Keratinocyte (primary cell): ENCODE data around the gene PLEKHA8. TPM values are rescaled to one million over a fixed set of nuclear protein-coding genes. Genes with fewer than 3 reads are reported as not detected.

ENCODE experiments used
- DNase-seq: peaks from one replicate; pipeline ENCODE4 v3.0.0-alpha.2; 2011; ENCODE audit warnings: low read depth, missing footprints, low spot score
- FAIRE-seq: peaks from 2 replicates; lab custom pipeline; 2011; peaks lifted over from hg19 to GRCh38; lab: Jason Lieb, UNC
- H2AFZ ChIP-seq: 2 replicates; pipeline ENCODE4 v1.6.0; 2012; ENCODE audit warnings: low read length, control low read depth, inconsistent platforms; ENCODE audit not compliant: control insufficient read depth
- H3K27ac ChIP-seq: 2 replicates; pipeline ENCODE4 v1.5.1; 2011; ENCODE audit warnings: low read length; ENCODE audit not compliant: control insufficient read depth, insufficient read depth
- H3K27me3 ChIP-seq: 3 replicates; pipeline ENCODE4 v1.6.0; 2011; ENCODE audit warnings: low read length; ENCODE audit not compliant: control insufficient read depth, insufficient read depth; ENCODE audit errors: extremely low read depth
- H3K36me3 ChIP-seq, 2 experiments: 2 replicates in 1 of 2; 3 replicates in 1 of 2; pipeline ENCODE4 v1.5.1; 2011; ENCODE audit warnings: low read length in 2 of 2, mild to moderate bottlenecking in 1 of 2; ENCODE audit not compliant: control insufficient read depth in 2 of 2, insufficient read depth in 2 of 2; ENCODE audit errors: extremely low read depth in 1 of 2
- H3K4me1 ChIP-seq: 3 replicates; pipeline ENCODE4 v1.5.1; 2011; ENCODE audit warnings: low read length; ENCODE audit not compliant: control insufficient read depth, insufficient read depth; ENCODE audit errors: extremely low read depth
- H3K4me2 ChIP-seq: 3 replicates; pipeline ENCODE4 v1.6.0; 2011; ENCODE audit warnings: low read depth, low read length; ENCODE audit not compliant: control insufficient read depth, insufficient read depth; ENCODE audit errors: extremely low read depth
- H3K4me3 ChIP-seq, 3 experiments: fragments of 200-600 bp in 1 of 3; sonication (generic) in 1 of 3; 2 replicates in 2 of 3; 3 replicates in 1 of 3; pipeline ENCODE4 v1.5.1; 2011 to 2016; ENCODE audit warnings: low read length in 3 of 3, mild to moderate bottlenecking in 3 of 3, control low read depth in 2 of 3, inconsistent platforms in 1 of 3, low read depth in 1 of 3, mixed read lengths in 1 of 3, mixed run types in 1 of 3, moderate library complexity in 1 of 3; ENCODE audit not compliant: control insufficient read depth in 2 of 3, insufficient read depth in 2 of 3; ENCODE audit errors: extremely low read depth in 1 of 3
- H3K79me2 ChIP-seq: 2 replicates; pipeline ENCODE4 v1.6.0; 2012; ENCODE audit warnings: low read length; ENCODE audit not compliant: control insufficient read depth, insufficient read depth
- H3K9ac ChIP-seq: 3 replicates; pipeline ENCODE4 v1.6.0; 2011; ENCODE audit warnings: low read length; ENCODE audit not compliant: control insufficient read depth, insufficient read depth; ENCODE audit errors: extremely low read depth
- H3K9me1 ChIP-seq: 3 replicates; pipeline ENCODE4 v1.6.0; 2011; ENCODE audit warnings: low read length; ENCODE audit not compliant: control insufficient read depth, insufficient read depth; ENCODE audit errors: extremely low read depth
- H3K9me3 ChIP-seq: 2 replicates; pipeline ENCODE4 v1.5.1; 2012; ENCODE audit warnings: low read depth, low read length; ENCODE audit not compliant: control insufficient read depth
- H4K20me1 ChIP-seq: 3 replicates; pipeline ENCODE4 v1.6.0; 2011; ENCODE audit warnings: low read length; ENCODE audit not compliant: control insufficient read depth, insufficient read depth; ENCODE audit errors: extremely low read depth
- EZH2 ChIP-seq: IDR thresholded peaks from one replicate; pipeline ENCODE4 v1.6.1; 2012; ENCODE audit warnings: inconsistent platforms, mild to moderate bottlenecking, low read length, moderate library complexity
- dilution Hi-C: fragments of 300-500 bp; cut with MboI; formaldehyde crosslinking; loops from one replicate; pipeline ENCODE4 v1.7.0; 2020; ENCODE audit warnings: low sequenced_read_pairs; ENCODE audit not compliant: extremely low pct_ligation_motif_present
- polyA plus RNA-seq, 5 experiments: library from polyadenylated mRNA; depleted of rRNA in 3 of 5; stranded (reverse) in 3 of 5; stranded (forward) in 1 of 5; unstranded in 1 of 5; fragments of >200 nt; gene quantifications; 1 replicate in 1 of 5; 2 replicates in 3 of 5; 3 replicates in 1 of 5; pipeline versions ENCODE4 v1.2.1 to v1.2.3, GENCODE V29; 2011 to 2012; ENCODE audit warnings: missing spikeins in 2 of 5, low read depth in 1 of 5, low replicate concordance in 1 of 5
- TF ChIP-seq, protein P1 (sequence below), 3 experiments: IDR thresholded peaks in 1 of 3; conservative IDR thresholded peaks in 1 of 3; optimal IDR thresholded peaks in 1 of 3; 2 replicates in 2 of 3; 3 replicates in 1 of 3; pipeline versions ENCODE3 to v1.5.1; 2011; ENCODE audit warnings: low read length in 3 of 3, mild to moderate bottlenecking in 3 of 3, moderate library complexity in 2 of 3, control low read depth in 1 of 3, inconsistent platforms in 1 of 3; ENCODE audit not compliant: insufficient read depth in 2 of 3; ENCODE audit errors: extremely low read depth in 1 of 3

PLEKHA8 gene
- polyA plus RNA-seq, 1 donor (not counting 4 experiments of a cell fraction or from before 2014, with no cell fraction given): 9.6 TPM

DNA sequence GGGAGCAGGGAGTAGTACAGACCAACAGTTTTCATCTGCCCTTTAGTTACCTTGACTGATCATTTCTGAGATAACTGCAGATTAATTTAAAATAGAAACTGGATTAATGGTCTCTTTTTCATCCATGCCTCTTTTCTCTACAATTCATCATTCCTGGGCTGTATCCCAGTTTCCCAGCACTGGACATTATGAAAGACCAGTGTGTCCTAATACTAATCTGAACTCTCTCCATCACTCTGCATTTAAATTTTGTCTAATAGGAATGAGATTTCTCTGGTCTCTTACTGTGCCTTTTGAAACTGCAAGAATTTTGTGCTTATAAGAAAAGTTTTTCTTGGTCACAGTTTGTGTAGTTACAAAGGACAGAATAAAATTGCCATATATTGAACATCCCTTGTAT is 12.7 kb downstream of the PLEKHA8 start:
- Histone ChIP-seq H3K4me1 (peaks cover 2% of the 10 kb centered on the region), H3K27me3 (no peaks in the 10 kb centered on the region), H3K79me2 (peaks cover 16% of the 10 kb centered on the region), H2AFZ (no peak overlapping the region), H4K20me1 (no peaks in the 10 kb centered on the region), H3K36me3 (peaks cover 2 to 3% of the 10 kb centered on the region in 2 experiments), H3K27ac (no peak overlapping the region), H3K4me2 (no peak overlapping the region), H3K9ac (no peak overlapping the region), H3K9me1 (no peaks in the 10 kb centered on the region), H3K4me3 (no peak overlapping the region), H3K9me3 (no peaks in the 10 kb centered on the region)
- TF ChIP-seq, protein P1, sequence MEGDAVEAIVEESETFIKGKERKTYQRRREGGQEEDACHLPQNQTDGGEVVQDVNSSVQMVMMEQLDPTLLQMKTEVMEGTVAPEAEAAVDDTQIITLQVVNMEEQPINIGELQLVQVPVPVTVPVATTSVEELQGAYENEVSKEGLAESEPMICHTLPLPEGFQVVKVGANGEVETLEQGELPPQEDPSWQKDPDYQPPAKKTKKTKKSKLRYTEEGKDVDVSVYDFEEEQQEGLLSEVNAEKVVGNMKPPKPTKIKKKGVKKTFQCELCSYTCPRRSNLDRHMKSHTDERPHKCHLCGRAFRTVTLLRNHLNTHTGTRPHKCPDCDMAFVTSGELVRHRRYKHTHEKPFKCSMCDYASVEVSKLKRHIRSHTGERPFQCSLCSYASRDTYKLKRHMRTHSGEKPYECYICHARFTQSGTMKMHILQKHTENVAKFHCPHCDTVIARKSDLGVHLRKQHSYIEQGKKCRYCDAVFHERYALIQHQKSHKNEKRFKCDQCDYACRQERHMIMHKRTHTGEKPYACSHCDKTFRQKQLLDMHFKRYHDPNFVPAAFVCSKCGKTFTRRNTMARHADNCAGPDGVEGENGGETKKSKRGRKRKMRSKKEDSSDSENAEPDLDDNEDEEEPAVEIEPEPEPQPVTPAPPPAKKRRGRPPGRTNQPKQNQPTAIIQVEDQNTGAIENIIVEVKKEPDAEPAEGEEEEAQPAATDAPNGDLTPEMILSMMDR (optimal IDR thresholded peaks at IDR 0.05 in 1 of 3, IDR thresholded peaks at IDR 0.05 in 1 of 3, conservative IDR thresholded peaks at IDR 0.05 in 1 of 3; ENCODE audit: extremely low read depth in 1 of 3, insufficient read depth in 2 of 3, low read length in 3 of 3): no peak
- TF ChIP-seq EZH2: no peak
- DNase-seq (no peak), FAIRE-seq (no peak)
- dilution Hi-C loops: no loop called here

DNA sequence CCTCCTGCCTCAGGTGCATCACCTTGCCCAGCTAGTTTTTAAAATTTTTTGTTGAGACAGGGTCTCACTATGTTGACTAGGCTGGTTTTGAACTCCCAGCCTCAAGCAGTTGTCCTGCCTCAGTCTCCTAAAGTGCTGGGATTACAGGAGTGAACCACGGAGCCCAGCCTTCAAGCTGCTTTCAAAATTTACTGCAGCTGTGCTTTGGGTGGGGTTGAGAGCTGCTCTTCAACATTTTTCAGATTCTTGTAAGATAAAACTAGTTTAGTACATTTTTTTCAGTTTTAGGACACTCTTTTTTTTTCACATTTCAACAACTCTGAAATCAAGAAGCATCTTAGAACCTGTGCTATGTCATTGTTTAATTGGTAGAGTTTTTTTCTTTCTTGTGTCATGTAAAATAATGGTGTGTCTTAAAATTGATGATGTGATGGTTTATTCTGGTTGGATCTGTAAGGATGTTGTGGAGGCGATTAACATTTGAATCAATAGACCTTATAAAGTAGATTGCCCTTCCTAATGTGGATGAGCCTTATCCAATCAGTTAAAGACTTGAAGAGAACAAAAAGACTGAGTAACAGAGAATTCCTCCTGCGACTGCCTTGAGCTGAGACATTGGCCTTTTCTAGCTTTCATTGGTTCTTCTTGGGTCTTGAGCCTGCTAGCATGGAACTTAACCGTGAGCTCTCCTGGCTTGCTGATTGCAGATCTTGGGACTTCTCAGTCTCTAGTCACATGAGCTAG is 13.5 kb downstream of the PLEKHA8 start:
- H3K4me1 ChIP-seq: peaks cover 2% of the 10 kb centered on the region
- no peaks in the 10 kb centered on the region for H3K9me1 ChIP-seq
- no peaks in the 10 kb centered on the region for H3K9me3 ChIP-seq
- H4K20me1 ChIP-seq: no peaks in the 10 kb centered on the region
- no peaks in the 10 kb centered on the region for H3K27me3 ChIP-seq
- DNase-seq (no peak), FAIRE-seq (no peak)
- peaks cover 3 to 4% of the 10 kb centered on the region in 2 experiments for H3K36me3 ChIP-seq
- H3K4me2 ChIP-seq: no peak overlapping the region
- peaks cover 16% of the 10 kb centered on the region for H3K79me2 ChIP-seq
- H3K27ac ChIP-seq: no peak overlapping the region
- H2AFZ ChIP-seq: no peak overlapping the region
- H3K9ac ChIP-seq: no peak overlapping the region
- dilution Hi-C loops: no loop called here
- no peak for TF ChIP-seq EZH2
- TF ChIP-seq, protein P1 (optimal IDR thresholded peaks at IDR 0.05 in 1 of 3, IDR thresholded peaks at IDR 0.05 in 1 of 3, conservative IDR thresholded peaks at IDR 0.05 in 1 of 3; ENCODE audit: extremely low read depth in 1 of 3, insufficient read depth in 2 of 3, low read length in 3 of 3): no peak
- no peak overlapping the region for H3K4me3 ChIP-seq
